ENCODE results near the gene NDRG3. TPM values are rescaled to one million over a fixed set of nuclear protein-coding genes. Genes with fewer than 3 reads are reported as not detected.
A peak's percentile ranks its signal among the peaks of the same experiment; 100 is the strongest.

Gene NDRG3
- total and polyA plus RNA-seq, 2 of the 4 experiments (the other 2 are of a cell fraction), result 24.8 to 34.2 TPM

GRCh38 chr20:36728986-36729385 lies 16.9 kb downstream of the NDRG3 start:
- DNase-seq (peak; percentile 56), ATAC-seq (ENCODE audit: low read depth) (peak; percentile 48)
- in situ Hi-C loops (cut with MboI; ENCODE audit: low sequenced_read_pairs), result no loop called here
- Histone ChIP-seq H4K5ac (ENCODE audit: low read depth, low read length) (no peak overlapping the region), H3K79me1 (ENCODE audit: low read depth in 1 of 2, low read length in 2 of 2) (peaks cover 17 to 18% of the 10 kb centered on the region in 2 experiments), H3K9me3 (ENCODE audit: control insufficient read depth, insufficient read depth, low read length) (no peaks in the 10 kb centered on the region), H2AK9ac (replicated peaks; ENCODE audit: low read depth, low read length, poor library complexity) (no peak overlapping the region), H3K14ac (replicated peaks; ENCODE audit: low read depth, low read length) (no peak overlapping the region), H2AFZ (replicated peaks; ENCODE audit: low read length, poor library complexity) (no peak overlapping the region), H3K4ac (ENCODE audit: low read depth, low read length) (no peak overlapping the region), H3K23ac (ENCODE audit: low read depth, low read length) (no peak overlapping the region), H3K9ac (ENCODE audit: low read depth, low read length) (no peak overlapping the region), H4K91ac (ENCODE audit: insufficient read depth, low read depth, low read length) (no peak overlapping the region), H3K56ac (ENCODE audit: extremely low read depth, insufficient read depth, low read length) (no peak overlapping the region), H2AK5ac (ENCODE audit: low read depth, low read length) (no peak overlapping the region), H2BK15ac (ENCODE audit: low read depth, low read length) (no peak overlapping the region), H3K4me1 (ENCODE audit: control insufficient read depth, insufficient read depth, low read length) (no peaks in the 10 kb centered on the region), H2BK120ac (ENCODE audit: low read depth, low read length) (no peak overlapping the region), H3K27ac (ENCODE audit: insufficient read depth, low read length) (no peak overlapping the region), H4K8ac (ENCODE audit: low read depth in 2 of 2, low read length in 2 of 2) (no peak overlapping the region), H4K20me1 (ENCODE audit: insufficient read depth, low read length) (peaks cover 8% of the 10 kb centered on the region; the same call in 1 of the 2 replicates), H3K4me2 (ENCODE audit: low read depth, low read length) (no peak overlapping the region), H3K9me1 (ENCODE audit: insufficient read depth, low read length) (peaks cover 4% of the 10 kb centered on the region), H3K4me3 (ENCODE audit: insufficient read depth, low read depth, low read length) (no peak overlapping the region), H3K18ac (ENCODE audit: low read depth, low read length) (no peak overlapping the region), H2BK5ac (ENCODE audit: low read depth, low read length, poor library complexity, severe bottlenecking) (no peak overlapping the region), H3K27me3 (ENCODE audit: control insufficient read depth, insufficient read depth, low read length) (no peaks in the 10 kb centered on the region), H2BK20ac (ENCODE audit: low read depth, low read length) (no peak overlapping the region), H3K36me3 (ENCODE audit: control insufficient read depth, insufficient read depth, low read length) (no peaks in the 10 kb centered on the region)
- ChIA-PET CTCF (no interaction called here), POLR2A (ENCODE audit: unreplicated experiment) (no interaction called here)
- no TSS peak for BruUV-seq (replicated peaks)
- TF ChIP-seq MAFK (IDR thresholded peaks at IDR 0.05; ENCODE audit: low read depth, low read length) (no peak), CTCF (conservative IDR thresholded peaks at IDR 0.05; ENCODE audit: low read depth, low read length) (peak; percentile 35), RAD21 (IDR thresholded peaks at IDR 0.05; ENCODE audit: low read length) (peak; percentile 45; the same call in 1 of the 2 replicates)
- dilution Hi-C loops (cut with HindIII; ENCODE audit: low sequenced_read_pairs, unreplicated experiment), result no loop called here
- intact Hi-C loops (cut with micrococcal nuclease), result no loop called here
- no CpG with 5 or more reads among the region's 3 CpGs for WGBS, 2 experiments (ENCODE audit: extremely low coverage in 2 of 2, insufficient read length in 1 of 2)
